Measurements from ENCODE around the gene BCL11B.

- no peak for TF ChIP-seq ARNTL (CRISPR knock-in tag; IDR thresholded peaks at IDR 0.05; ENCODE audit: borderline replicate concordance, low read depth)
- no peak for TF ChIP-seq PATZ1 (CRISPR knock-in tag; IDR thresholded peaks at IDR 0.05; ENCODE audit: borderline replicate concordance)
- TF ChIP-seq CSDC2 (CRISPR knock-in tag; IDR thresholded peaks at IDR 0.05) = no peak
- TF ChIP-seq ZC3H10 (CRISPR knock-in tag; IDR thresholded peaks at IDR 0.05) = no peak
- TF ChIP-seq ZNF565 (CRISPR knock-in tag; conservative IDR thresholded peaks at IDR 0.05; ENCODE audit: low read depth) = no peak
- TF ChIP-seq TOX (CRISPR knock-in tag; IDR thresholded peaks at IDR 0.05; ENCODE audit: borderline replicate concordance) = no peak
- TF ChIP-seq PPARA (CRISPR knock-in tag; IDR thresholded peaks at IDR 0.05; ENCODE audit: borderline replicate concordance) = no peak
- TF ChIP-seq ISL1 (CRISPR knock-in tag; IDR thresholded peaks at IDR 0.05) = no peak
- no peak for TF ChIP-seq SNAI2 (CRISPR knock-in tag; IDR thresholded peaks at IDR 0.05)
- TF ChIP-seq ZFP3 (CRISPR knock-in tag; IDR thresholded peaks at IDR 0.05) = no peak
- no peak for TF ChIP-seq RARB (CRISPR knock-in tag; IDR thresholded peaks at IDR 0.05)
Observed at GRCh38 chr14:99317231-99318090, 45.5 kb upstream of the BCL11B start.
